Measurements from ENCODE around the gene MAP3K14.

GRCh38 chr17:45299361-45299760 is 17.5 kb downstream of the MAP3K14 start:
- TF ChIP-seq POLR2AphosphoS5 (IDR thresholded peaks at IDR 0.05; ENCODE audit: low read depth, low read length), result no peak
- TF ChIP-seq TAF1 (IDR thresholded peaks at IDR 0.05; ENCODE audit: borderline replicate concordance, insufficient read depth, low read length), result no peak

Data from PFSK-1 (cell line).